ENCODE measurements around the gene GSTT2B. TPM values are rescaled to one million over a fixed set of nuclear protein-coding genes. Genes with fewer than 3 reads are reported as not detected.
"Not testable (repeated sequence)": the region's sequence is repeated elsewhere in the genome, so short reads cannot be mapped to it uniquely, and the experiment has no call there.

Gene GSTT2B
- total and polyA plus RNA-seq, 10 of the 15 experiments (the other 5 are each of a cell fraction or from before 2014, with no cell fraction given) = 0.15 to 0.29 (median 0.21) TPM; not detected in 7

GRCh38 chr22:23952794-23953405, 8.1 kb downstream of the GSTT2B start:
- H3K27me3 ChIP-seq (replicated peaks in 1 of 2; ENCODE audit: control insufficient read depth in 2 of 2, insufficient read depth in 2 of 2, low read length in 1 of 2); POLR2A ChIA-PET; BruUV-seq (replicated peaks); RAD21 ChIA-PET (ENCODE audit: unreplicated experiment); DNase-seq (ENCODE audit: low read depth, low spot score); H3K4me3 ChIP-seq; H3K4me2 ChIP-seq (ENCODE audit: control insufficient read depth, insufficient read depth); H3K4me1 ChIP-seq (ENCODE audit: control insufficient read depth, insufficient read depth, low read length); H3K79me2 ChIP-seq (ENCODE audit: control insufficient read depth, insufficient read depth, low read length); ATAC-seq; H3K36me3 ChIP-seq (ENCODE audit: control insufficient read depth in 2 of 2, insufficient read depth in 2 of 2, low read length in 1 of 2); FAIRE-seq; SMC1A ChIA-PET (ENCODE audit: uncharacterized antibody, unreplicated experiment); H3K9me3 ChIP-seq (replicated peaks; ENCODE audit: control insufficient read depth, insufficient read depth, low read length); H3K9ac ChIP-seq (ENCODE audit: control insufficient read depth, insufficient read depth, low read length); H3K27ac ChIP-seq (ENCODE audit: control insufficient read depth, insufficient read depth); H2AFZ ChIP-seq (ENCODE audit: control insufficient read depth, low read depth, low read length); H4K20me1 ChIP-seq (ENCODE audit: control insufficient read depth, insufficient read depth): not testable (repeated sequence)
- intact Hi-C loops (cut with micrococcal nuclease; ENCODE audit: unreplicated experiment) = loop anchor here (10.0 kb wide), 2 partner anchors 222 to 292 kb away; partner anchors contain the start of gene GGT5
- in situ Hi-C loops (cut with MboI) = loop anchor here (5.0 kb wide), 1 partner anchor 219 kb away; no protein-coding TSS in a partner anchor
- WGBS (ENCODE audit: insufficient coverage, insufficient replicate concordance, low lambda C conversion rate, missing lambda C conversion rate) = 53% methylated on average over 11 of the region's 11 CpGs
- CTCF ChIA-PET = interaction anchor here (0.7 kb wide), 1 partner anchor 83 kb away, joined by 4 read pairs; no protein-coding TSS in a partner anchor

- FAIRE-seq; H4K20me1 ChIP-seq (ENCODE audit: control insufficient read depth, insufficient read depth); RAD21 ChIA-PET (ENCODE audit: unreplicated experiment); H3K4me1 ChIP-seq (ENCODE audit: control insufficient read depth, insufficient read depth, low read length); H3K27me3 ChIP-seq (replicated peaks in 1 of 2; ENCODE audit: control insufficient read depth in 2 of 2, insufficient read depth in 2 of 2, low read length in 1 of 2); H3K4me3 ChIP-seq; H3K79me2 ChIP-seq (ENCODE audit: control insufficient read depth, insufficient read depth, low read length); DNase-seq (ENCODE audit: low read depth, low spot score); H3K36me3 ChIP-seq (ENCODE audit: control insufficient read depth in 2 of 2, insufficient read depth in 2 of 2, low read length in 1 of 2); H3K4me2 ChIP-seq (ENCODE audit: control insufficient read depth, insufficient read depth); BruUV-seq (replicated peaks); POLR2A ChIA-PET; H3K9ac ChIP-seq (ENCODE audit: control insufficient read depth, insufficient read depth, low read length); H3K27ac ChIP-seq (ENCODE audit: control insufficient read depth, insufficient read depth); CTCF ChIA-PET; SMC1A ChIA-PET (ENCODE audit: uncharacterized antibody, unreplicated experiment); H2AFZ ChIP-seq (ENCODE audit: control insufficient read depth, low read depth, low read length); H3K9me3 ChIP-seq (replicated peaks; ENCODE audit: control insufficient read depth, insufficient read depth, low read length): not testable (repeated sequence)
- 17% methylated on average over 2 of the region's 2 CpGs for WGBS (ENCODE audit: insufficient coverage, insufficient replicate concordance, low lambda C conversion rate, missing lambda C conversion rate)
- peak; percentile 95 for ATAC-seq
- in situ Hi-C loops (cut with MboI) (loop anchor here (5.0 kb wide), 1 partner anchor 221 kb away; no protein-coding TSS in a partner anchor), intact Hi-C loops (cut with micrococcal nuclease; ENCODE audit: unreplicated experiment) (loop anchor here (10.0 kb wide), 2 partner anchors 223 to 293 kb away; partner anchors contain the start of gene GGT5)
Observed at GRCh38 chr22:23951383-23951782, 9.6 kb downstream of the GSTT2B start.

- BruUV-seq (replicated peaks); ATAC-seq: not testable (repeated sequence)
- intact Hi-C loops (cut with micrococcal nuclease; ENCODE audit: unreplicated experiment) = loop anchor here (10.0 kb wide), 3 partner anchors 55 to 295 kb away; partner anchors contain the start of genes GGT5 and GSTT4
Observed at GRCh38 chr22:23949764-23950163, 11.2 kb downstream of the GSTT2B start.

GRCh38 chr22:23947391-23947790, 13.6 kb downstream of the GSTT2B start:
- SMC1A ChIA-PET (ENCODE audit: uncharacterized antibody, unreplicated experiment); H3K27ac ChIP-seq (ENCODE audit: control insufficient read depth, insufficient read depth); H3K27me3 ChIP-seq (replicated peaks in 1 of 2; ENCODE audit: control insufficient read depth in 2 of 2, insufficient read depth in 2 of 2, low read length in 1 of 2); H3K79me2 ChIP-seq (ENCODE audit: control insufficient read depth, insufficient read depth, low read length); BruUV-seq (replicated peaks); DNase-seq (ENCODE audit: low read depth, low spot score); H3K9me3 ChIP-seq (replicated peaks; ENCODE audit: control insufficient read depth, insufficient read depth, low read length); POLR2A ChIA-PET; CTCF ChIA-PET; H4K20me1 ChIP-seq (ENCODE audit: control insufficient read depth, insufficient read depth); ATAC-seq; H3K4me3 ChIP-seq; in situ Hi-C loops (cut with MboI); FAIRE-seq; H3K9ac ChIP-seq (ENCODE audit: control insufficient read depth, insufficient read depth, low read length); RAD21 ChIA-PET (ENCODE audit: unreplicated experiment); H3K4me2 ChIP-seq (ENCODE audit: control insufficient read depth, insufficient read depth); H3K4me1 ChIP-seq (ENCODE audit: control insufficient read depth, insufficient read depth, low read length); H3K36me3 ChIP-seq (ENCODE audit: control insufficient read depth in 2 of 2, insufficient read depth in 2 of 2, low read length in 1 of 2); H2AFZ ChIP-seq (ENCODE audit: control insufficient read depth, low read depth, low read length): not testable (repeated sequence)
- WGBS (ENCODE audit: insufficient coverage, insufficient replicate concordance, low lambda C conversion rate, missing lambda C conversion rate) = 0% methylated on average over 1 of the region's 3 CpGs
- intact Hi-C loops (cut with micrococcal nuclease; ENCODE audit: unreplicated experiment) = loop anchor here (10.0 kb wide), 1 partner anchor 57 kb away; the partner anchor contains the start of gene GSTT4

More at GRCh38 chr22:23949764-23950163, 11.2 kb downstream of the GSTT2B start:
- H3K79me2 ChIP-seq (ENCODE audit: control insufficient read depth, insufficient read depth, low read length); POLR2A ChIA-PET; SMC1A ChIA-PET (ENCODE audit: uncharacterized antibody, unreplicated experiment); FAIRE-seq; DNase-seq (ENCODE audit: low read depth, low spot score); H2AFZ ChIP-seq (ENCODE audit: control insufficient read depth, low read depth, low read length); CTCF ChIA-PET; H3K4me2 ChIP-seq (ENCODE audit: control insufficient read depth, insufficient read depth); RAD21 ChIA-PET (ENCODE audit: unreplicated experiment); H3K27ac ChIP-seq (ENCODE audit: control insufficient read depth, insufficient read depth); H3K27me3 ChIP-seq (replicated peaks in 1 of 2; ENCODE audit: control insufficient read depth in 2 of 2, insufficient read depth in 2 of 2, low read length in 1 of 2); H3K9ac ChIP-seq (ENCODE audit: control insufficient read depth, insufficient read depth, low read length); H3K4me1 ChIP-seq (ENCODE audit: control insufficient read depth, insufficient read depth, low read length); H3K9me3 ChIP-seq (replicated peaks; ENCODE audit: control insufficient read depth, insufficient read depth, low read length); H4K20me1 ChIP-seq (ENCODE audit: control insufficient read depth, insufficient read depth); H3K36me3 ChIP-seq (ENCODE audit: control insufficient read depth in 2 of 2, insufficient read depth in 2 of 2, low read length in 1 of 2); H3K4me3 ChIP-seq: not testable (repeated sequence)
- 59% methylated on average over 13 of the region's 18 CpGs for WGBS (ENCODE audit: insufficient coverage, insufficient replicate concordance, low lambda C conversion rate, missing lambda C conversion rate)
- in situ Hi-C loops (cut with MboI) = loop anchor here (5.0 kb wide), 1 partner anchor 223 kb away; no protein-coding TSS in a partner anchor
